ENCODE data around the gene MAP3K5.

DNA sequence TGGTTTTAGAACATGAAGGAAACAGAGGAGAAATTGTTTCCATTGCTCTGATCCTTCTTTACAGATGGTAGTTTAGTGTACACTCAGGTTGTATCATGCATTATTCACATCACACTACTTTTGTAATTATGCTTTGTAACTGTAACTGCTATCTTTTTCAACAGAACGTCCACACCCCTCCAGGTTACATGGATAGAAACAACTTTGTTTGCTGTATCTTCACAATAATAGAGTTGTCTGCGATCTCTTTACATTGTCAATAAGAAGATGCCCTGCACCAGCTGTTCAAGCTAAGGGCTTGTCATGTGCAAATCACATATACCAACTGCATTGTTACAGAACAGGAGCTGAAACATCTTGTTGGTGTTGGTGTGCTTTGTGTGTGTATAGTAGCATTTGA is 174.2 kb downstream of the MAP3K5 start:
- TF ChIP-seq EP300 (IDR thresholded peaks at IDR 0.05) (no peak), POLR2AphosphoS5 (IDR thresholded peaks at IDR 0.05) (no peak)
- TF ChIP-seq, protein P1, sequence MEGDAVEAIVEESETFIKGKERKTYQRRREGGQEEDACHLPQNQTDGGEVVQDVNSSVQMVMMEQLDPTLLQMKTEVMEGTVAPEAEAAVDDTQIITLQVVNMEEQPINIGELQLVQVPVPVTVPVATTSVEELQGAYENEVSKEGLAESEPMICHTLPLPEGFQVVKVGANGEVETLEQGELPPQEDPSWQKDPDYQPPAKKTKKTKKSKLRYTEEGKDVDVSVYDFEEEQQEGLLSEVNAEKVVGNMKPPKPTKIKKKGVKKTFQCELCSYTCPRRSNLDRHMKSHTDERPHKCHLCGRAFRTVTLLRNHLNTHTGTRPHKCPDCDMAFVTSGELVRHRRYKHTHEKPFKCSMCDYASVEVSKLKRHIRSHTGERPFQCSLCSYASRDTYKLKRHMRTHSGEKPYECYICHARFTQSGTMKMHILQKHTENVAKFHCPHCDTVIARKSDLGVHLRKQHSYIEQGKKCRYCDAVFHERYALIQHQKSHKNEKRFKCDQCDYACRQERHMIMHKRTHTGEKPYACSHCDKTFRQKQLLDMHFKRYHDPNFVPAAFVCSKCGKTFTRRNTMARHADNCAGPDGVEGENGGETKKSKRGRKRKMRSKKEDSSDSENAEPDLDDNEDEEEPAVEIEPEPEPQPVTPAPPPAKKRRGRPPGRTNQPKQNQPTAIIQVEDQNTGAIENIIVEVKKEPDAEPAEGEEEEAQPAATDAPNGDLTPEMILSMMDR (IDR thresholded peaks at IDR 0.05) = no peak
